ENCODE data around the gene EHD4.

The EHD4 gene

DNA sequence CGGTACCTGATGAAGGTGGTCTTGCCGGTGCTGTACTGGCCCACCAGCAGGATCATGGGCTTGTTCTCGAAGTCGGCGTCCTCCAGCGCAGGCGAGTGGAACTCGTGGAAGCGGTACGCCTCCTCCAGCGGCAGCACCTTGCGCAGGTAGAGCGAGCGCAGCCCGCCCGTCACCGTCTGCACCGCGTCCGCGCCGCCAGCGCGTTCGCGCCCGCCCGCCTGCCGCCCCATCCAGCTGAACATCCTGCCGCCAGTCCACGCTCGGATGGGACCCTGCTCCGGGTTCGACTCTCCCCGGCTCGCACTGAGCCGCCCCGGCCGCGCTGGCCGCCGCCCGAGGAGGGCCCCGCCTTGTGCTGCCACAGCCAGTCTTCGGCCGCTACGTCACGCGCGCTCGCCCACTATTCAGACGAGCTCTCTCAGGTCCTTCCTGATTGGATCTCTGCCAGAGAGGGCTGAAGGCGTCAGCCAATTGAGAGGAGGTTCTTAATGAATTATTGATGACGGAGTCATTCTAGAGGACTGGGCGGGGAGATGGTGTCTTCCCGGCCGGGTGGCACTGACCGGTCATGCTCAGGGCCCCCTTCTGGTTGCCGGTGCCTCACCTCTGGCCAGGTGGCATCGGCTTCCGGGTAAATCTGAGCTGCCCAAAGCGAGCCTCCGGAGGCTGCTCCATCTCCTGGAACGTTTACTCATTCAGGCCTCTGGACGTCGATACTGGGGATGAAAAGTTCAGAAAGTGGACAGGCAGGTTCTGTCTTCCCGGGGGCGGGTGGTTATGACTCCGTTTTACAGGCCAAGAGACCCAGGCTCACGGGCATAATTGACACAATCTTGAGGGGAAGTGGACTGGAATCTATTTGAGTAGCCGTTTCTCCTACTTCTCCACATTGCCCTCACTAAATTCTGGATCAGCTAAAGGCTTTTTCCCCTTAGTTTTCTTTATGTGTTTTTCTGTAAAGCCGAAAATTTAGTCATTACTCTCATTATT, at the start of gene EHD4:
Gene EHD4, minus strand, starts transcription at position 305 of the 990 bp plus-strand sequence. Its CDS starts 63 bp downstream, at position 242.
- peak; percentile 97 for DNase-seq (ENCODE audit: low read depth in 2 of 2)

DNA sequence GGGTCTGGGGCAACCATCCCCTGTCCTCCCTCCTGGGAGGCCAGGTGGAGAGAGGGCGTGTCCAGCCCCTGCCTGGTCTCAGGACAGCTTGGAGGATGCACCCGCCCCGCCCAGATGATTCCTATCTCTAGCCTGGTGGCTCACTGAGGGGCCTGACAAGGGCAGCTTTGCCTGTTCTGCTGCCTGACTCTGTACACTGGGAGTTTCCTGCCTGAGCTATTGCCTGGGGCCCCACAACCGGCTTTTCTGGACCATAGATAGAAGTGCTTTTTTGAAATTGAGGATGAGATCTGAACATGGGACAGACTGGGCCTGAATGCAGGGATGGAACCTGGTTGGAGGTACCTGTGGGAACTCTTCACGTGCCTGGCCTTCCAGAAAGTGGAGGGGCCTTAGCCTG, 49.2 kb upstream of the EHD4 start:
- DNase-seq (ENCODE audit: low read depth in 2 of 2): no peak

DNA sequence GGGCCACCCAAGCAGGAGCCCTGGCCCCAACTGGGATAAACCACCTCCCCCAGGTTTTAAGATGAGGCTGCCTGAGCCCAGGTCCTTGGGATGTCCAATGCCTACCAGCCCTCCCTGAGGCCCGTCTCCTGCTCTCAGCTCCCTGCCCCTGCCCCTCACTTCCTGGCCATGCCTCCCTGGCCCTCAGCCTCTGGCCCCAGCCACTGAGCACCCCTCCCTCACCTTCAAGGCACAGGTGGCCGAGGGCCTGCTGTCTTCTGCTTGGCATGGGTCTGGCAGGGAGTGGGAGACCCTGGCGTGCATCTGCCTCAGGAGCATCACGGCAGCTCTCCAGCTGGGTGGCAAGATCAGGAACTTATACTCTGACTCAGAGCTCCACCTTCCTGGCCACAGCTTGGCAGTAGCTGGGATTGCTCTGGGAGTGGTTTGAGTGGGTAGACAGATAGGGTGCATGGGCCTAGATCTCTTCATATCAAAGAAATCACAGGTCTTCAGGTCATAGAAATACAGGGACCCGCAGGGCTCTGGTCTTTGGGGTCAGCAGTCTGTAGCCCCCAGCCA, 48.4 kb upstream of the EHD4 start, which contains the start of gene PLA2G4E:
Gene PLA2G4E, minus strand, starts transcription at position 330 of the 561 bp plus-strand sequence. Its CDS starts 12 bp downstream, at position 318.
- no peak for DNase-seq (ENCODE audit: low read depth in 2 of 2)

DNA sequence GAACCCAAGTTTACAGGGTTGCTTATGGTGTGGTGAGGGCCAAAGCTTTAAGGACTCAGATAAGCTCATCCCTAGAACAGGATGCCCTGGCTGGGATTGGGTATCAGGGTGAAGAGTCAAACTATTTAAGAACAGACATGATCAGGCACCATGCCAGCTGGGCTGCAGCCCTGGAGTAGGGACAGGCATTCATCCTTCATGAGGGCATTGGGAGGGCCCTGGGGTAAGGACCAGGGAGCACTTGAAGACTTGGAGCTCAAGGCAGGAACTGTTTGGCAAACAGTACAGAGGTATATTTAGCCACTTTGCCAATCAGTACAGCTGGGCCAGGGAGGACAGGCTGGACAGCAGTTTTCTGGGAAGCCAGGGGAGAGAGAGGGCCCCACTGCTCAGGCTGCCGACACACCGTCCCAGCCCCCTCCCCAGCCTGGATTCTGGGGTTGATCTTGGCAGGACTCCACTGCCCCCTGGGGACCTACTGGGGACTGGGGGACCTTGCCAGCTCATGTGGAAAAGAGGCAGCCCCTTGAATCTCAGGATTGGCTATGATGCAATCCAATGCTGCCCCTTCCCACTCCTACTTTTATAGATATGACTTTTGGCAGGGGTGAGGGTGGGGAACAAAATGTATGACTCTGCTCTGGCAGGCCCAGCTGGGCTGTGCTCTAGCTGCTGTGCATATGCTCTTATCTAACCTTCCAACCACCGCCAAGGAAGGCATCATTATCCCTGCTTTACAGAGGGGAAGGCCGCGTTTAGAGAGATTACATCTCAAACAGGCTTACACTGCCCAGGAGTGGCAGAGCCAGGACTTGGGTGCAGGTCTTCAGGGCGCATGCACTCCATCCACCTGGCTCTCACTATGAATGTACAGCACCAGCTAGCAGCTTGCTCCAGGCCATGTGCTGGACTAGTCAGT, 46.2 kb upstream of the EHD4 start:
- DNase-seq (ENCODE audit: low read depth in 2 of 2): no peak

DNA sequence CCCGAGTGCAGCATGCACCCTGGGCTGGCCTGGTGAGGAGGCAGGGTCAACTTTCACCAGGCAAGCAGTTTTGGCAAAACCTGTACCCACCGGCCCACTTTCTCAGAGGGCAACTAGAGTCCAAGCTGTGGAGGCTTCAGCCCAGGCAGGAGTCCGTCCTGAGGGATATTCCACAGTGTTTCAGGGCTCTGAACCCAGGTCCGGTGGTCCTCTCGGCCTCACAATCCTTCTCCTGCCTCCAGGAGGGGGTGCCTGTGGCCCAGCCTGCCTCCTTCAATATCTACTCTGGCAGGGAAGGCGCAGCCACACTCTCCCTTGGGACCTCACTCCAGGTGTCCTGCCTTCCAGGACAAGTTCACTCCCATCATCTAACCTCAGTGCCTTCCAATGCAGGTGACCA, 44.6 kb upstream of the EHD4 start:
- DNase-seq (ENCODE audit: low read depth in 2 of 2): no peak

DNA sequence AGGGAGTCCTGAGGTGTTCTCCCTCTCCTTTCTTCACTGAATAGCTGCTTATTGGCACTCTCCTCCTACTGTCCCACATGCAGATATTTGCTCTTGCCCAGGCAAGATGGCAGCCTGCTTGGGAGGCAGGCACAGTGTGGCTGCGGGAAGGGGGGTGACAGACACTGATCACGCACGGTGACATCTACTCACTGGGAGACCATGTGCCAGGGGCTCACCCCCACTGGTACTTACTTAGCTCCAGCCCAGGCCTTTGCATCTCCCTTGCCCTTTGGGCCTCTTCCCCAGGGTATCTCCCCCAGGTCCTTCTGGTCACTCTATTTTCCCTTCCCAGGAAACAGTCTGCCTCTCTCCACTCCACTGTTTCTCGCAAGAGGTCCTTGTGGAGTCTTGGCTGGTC, 42.0 kb upstream of the EHD4 start:
- no peak for DNase-seq (ENCODE audit: low read depth in 2 of 2)

DNA sequence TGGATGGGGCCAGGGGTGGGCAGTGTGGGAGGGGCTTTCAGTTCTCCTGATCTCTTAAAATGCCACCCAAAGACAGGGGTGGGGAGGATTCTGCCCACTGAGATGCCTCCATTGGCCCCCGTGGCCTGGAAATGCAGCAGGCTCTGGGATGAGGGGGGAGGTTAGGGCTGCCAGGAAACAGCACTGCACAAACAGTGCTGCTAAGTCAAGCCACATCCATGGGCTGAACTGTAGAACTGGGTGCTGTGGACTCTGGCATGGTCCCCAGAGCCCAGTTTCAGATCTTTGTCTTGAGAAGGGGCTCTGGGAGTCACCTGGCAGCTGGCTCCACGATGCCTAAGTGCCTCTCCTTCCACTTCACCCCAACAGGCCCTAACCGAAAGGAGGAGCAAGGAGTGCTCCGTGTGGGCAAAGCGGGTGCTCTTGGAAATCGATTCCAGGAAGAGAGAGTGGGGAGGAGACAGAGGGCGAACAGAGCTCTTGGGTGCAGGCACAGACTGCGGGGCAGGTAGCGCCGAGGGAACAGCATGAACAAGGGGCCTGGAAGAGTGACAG, 40.6 kb upstream of the EHD4 start:
- DNase-seq (ENCODE audit: low read depth in 2 of 2): no peak

DNA sequence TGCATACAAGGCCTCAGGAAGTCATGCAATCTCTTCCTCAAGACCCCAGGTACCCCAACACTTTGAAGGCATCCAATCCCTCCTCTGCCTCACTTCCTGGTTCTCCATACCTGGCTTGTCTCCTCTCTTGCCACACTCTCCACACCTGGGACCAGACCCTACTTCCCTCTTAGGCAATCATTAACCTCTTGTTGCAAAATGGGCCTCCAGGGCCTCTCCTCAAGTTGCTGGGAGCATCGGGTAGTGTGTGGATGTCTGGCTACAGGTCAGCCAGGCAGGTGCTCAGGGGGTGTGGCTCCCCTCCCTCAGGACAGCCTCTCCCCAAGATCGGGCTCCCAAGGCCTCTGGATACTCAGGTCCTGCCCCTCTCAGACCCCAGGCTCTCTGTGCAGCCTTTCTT, 39.9 kb upstream of the EHD4 start:
- no peak for DNase-seq (ENCODE audit: low read depth in 2 of 2)

DNA sequence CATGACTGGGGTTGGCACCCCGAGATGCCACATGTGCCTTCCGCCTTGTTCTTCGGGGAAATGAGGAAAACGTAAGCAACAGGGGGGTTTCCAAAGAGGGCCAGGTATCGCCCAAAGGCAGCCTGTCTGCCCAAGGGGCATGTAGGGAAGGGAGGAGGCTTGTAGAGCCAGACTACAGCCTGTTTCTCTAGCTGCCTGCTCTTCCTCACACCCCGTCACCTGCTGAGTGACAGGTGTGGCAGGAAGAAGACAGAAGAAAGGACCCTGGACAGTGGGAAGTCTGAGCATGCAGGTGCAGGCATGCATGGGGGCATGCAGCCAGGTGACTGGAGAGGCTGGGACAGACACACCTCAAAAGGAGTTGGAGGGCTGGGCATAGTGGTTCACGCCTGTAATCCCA, 38.7 kb upstream of the EHD4 start:
- no peak for DNase-seq (ENCODE audit: low read depth in 2 of 2)

DNA sequence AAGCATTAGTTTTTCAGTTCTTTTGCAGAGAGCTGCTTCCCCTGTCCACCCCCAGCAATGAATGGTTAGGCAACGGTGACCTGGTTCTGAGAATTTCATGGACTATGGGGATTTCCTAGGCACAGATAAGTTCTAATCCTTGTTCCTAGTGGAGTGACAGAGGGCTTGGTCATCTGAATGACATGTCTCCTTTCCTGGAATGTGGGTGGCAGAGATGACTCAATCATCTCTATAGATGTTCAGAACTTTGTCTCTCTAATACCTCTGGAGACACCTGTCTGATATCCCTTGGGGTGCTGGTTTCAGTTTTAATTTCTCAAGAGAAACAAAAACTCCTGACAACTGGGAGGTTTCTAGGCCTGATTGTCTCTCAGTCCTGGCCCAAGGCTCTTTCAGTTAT, 38.1 kb upstream of the EHD4 start:
- DNase-seq (ENCODE audit: low read depth in 2 of 2): no peak

DNA sequence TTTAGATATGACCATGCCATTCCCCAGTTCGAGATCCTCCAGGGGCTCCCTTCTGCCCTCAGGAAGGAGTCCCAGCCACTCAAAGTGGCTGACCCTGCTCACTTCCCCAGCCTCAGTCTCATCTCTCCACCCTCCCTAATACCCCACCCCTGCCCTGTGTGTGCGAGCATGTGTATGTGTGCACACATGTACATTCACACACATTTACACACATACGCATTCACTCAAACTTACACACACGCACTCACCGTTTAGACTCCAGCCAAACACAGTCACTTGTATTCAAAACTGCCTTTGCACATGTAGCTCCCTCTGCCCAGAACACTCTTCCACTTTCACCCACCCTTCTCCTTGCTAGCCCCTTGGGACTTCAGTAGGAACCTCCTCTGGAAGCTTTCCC, 37.1 kb upstream of the EHD4 start:
- no peak for DNase-seq (ENCODE audit: low read depth in 2 of 2)

DNA sequence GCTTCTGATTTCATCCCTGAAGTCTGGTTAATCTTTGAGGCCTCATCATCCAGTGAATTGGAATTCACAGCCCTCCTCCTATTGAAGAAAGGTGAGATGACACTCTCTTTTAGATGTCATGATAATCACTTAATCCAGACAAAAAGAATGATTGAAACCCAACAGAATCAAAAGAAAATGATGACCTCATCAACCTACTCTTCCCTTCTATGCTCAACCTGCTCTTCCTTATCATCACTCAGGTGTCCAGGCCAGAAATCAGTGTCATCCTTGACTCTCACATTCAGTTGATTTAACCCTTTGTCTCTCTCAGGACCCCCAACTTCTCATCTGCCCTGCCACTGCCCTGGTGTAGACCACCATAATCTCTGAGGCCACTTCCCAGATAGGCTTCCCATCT, 36.7 kb upstream of the EHD4 start:
- no peak for DNase-seq (ENCODE audit: low read depth in 2 of 2)

DNA sequence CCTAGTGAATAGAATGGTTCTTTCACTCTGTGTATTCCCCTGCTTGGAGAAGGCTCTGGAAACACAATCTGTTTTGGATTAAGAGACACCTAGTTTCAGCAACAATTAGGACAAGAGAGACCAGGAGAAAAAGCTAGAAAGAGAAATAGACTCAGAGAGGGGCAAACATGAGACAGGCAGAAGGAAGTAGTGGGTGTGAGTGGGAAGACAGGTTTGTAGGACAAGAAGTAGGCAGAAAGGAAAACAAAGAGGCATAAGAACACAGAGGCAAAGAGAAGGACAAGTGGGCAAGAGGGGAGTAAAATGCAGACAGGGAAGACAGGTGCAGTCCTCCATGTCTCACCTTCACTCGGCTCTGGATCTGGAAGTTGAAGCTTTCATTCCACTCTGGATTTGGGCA, 35.0 kb upstream of the EHD4 start:
- no peak for DNase-seq (ENCODE audit: low read depth in 2 of 2)

DNA sequence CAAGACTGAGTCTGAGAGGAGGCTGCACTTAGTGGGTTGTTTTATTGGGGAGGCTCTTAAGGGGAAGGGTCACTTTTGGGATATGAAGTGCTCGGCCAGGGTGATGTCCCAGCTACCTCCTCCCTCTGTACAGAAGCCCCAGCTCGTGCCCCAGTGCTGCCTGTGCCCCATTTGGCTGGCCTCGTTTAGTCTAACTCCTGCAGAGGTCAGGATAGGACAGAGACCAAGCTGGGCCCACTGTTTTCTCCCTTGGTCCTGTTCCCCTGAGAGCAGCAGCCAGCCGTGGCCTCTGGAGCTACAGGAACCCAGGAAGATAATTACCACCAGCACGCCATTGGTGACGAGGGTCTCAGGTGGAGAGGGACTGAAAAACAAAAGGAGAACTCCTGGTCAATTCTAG, 30.0 kb upstream of the EHD4 start:
- DNase-seq (ENCODE audit: low read depth in 2 of 2): no peak

DNA sequence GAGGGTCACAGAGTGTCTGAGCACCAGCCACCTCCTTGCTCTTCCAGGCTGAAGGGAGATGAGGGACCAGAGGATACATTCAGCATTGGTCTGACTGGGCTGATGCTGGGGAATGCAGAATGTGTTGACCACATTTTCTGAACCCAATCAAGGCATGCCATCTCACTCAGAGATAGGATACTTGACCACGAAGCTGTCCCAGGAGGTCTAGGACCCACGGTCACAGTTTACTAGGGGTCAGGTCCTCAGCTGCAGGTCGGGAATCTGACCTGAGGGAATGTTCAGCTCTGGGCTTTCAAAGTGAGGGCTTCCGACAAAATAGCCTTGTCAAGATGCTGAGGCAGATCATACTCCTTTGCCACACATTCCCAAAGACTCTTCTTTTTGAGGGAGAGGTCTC, 28.9 kb upstream of the EHD4 start:
- DNase-seq (ENCODE audit: low read depth in 2 of 2): no peak

DNA sequence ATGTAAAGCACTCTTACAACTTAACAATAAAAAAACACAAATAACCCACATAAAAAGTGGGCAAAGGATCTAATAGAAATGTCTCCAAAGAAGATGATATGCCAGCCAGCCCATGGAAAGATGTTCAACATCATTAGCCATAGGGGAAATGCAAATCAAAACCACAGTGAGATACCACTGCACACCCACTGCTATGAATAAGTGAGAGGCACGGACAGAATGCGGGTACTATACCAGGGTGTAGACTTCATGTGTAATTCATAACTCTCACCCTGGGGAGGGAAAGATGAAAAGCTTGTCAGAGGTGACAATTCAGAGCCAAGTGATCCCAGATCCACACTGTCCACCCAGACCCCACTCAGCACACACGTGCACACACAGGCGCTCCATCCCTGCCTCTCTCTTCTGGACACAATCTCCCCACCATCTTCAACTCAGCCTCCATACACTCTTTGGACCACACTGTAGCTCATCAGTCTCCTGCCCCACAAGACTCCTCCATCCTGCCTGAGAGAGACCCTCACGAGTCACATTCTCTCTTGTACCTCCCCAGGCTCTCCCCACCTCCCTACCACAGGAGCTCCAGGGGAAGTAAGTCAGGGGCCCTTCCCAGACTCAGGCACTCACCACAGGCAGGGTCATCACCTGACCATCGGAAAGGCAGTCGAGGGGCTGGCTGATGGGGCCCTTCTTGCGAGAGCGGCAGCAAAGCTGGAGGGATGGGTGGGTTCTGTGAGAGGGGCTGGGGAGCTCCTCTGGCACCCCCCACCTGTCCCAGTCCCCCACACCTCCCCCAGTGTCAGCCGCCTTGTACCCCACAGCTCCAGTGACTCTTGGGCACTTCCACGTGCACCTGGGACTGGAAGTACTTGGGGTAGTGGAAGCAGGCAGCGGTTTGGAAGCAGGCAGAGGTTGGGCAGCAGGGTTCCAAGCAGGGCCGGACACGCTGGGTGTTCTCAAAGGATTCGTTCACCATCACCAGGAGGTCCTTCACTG, 27.2 kb upstream of the EHD4 start:
- DNase-seq (ENCODE audit: low read depth in 2 of 2): no peak

DNA sequence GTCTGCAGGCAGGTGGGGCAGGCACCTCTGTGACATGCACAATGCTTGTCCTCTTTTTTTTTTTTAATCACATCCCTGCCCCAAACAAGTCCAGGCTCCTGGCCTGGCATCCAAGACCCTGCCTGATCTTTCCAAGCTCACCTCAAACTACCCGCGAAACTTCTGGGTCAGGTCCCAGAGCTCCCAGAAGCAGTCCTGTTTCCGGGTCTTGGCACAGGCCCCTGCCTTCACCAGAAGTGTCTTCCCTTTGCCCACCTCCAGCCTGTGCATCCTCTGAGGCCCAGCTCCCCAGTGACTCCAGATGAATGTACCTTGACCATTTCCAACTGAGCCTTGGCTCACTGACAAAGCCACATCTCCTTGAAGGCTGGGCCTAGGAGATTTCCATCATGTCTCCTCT, 25.5 kb upstream of the EHD4 start:
- DNase-seq (ENCODE audit: low read depth in 2 of 2): no peak

DNA sequence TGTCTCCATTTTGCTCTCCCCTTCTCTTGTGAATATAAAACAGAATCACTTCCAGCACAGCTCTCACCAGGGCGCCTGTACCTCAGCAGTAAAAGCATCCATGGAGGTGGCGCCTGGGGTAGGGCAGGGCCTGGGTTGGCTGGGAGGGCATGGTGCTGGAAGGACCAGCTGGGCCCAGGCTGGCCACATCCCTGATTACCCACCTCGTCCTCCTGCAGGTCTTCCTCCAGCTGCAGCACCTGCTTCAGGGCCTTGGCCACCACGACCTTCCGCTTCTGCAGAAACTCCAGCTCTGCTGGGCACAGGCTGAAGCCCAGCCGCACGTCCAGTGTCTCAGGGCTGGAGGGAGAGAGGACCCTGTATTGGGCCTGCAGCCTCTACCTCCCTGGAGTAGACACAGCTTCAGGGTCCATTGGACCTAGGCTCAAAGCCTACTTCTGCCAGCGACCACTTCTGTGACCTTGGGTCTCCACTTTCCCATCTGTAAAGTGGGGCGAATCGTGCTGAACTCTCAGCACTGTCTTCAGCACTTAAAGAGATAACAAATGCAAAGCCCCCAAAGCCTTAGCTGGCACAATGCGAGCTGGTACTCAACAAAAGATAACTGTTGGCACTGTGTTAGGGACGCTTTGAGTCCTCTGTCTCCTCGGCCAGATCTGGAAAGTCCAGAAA, 24.7 kb upstream of the EHD4 start:
- no peak for DNase-seq (ENCODE audit: low read depth in 2 of 2)

DNA sequence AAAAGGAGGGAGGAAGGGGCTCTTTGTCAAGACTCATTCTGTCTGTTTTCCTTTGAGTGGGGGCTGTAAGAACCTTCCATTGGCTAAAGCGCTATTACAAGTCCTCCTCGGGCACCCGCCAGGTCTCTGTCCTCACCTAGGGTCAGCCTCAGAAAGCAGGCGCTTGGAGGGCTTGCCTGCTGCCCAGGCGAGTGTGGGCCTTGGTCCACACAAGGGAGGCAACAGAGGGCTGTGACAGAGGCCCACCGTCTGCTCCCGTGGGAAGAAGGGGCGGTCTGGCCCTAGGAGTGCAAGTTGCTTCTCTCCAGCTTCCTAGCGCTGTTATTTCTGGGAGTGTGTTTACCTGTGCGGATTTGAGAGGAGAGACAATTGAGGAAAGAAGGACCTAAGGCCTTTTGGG, 24.0 kb upstream of the EHD4 start:
- DNase-seq (ENCODE audit: low read depth in 2 of 2): no peak

DNA sequence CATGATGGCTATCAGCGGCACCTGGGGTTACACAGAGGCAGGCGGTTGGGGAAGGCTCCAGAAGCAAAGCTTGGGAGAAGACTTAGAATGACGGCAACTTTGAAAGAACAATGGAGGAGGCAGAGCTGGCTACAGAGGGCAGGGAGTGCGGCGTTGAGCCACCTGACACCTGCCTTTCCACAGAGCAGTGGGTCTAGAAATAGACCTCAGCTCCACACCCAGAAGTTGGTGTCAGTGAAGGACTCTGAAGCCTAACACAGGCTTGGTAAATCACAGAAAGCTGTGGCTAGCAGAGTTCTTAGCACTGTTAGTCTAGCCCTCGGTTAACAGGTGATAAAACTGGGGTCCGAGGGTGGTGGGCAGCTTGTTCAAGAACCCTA, 23.1 kb upstream of the EHD4 start:
- no peak for DNase-seq (ENCODE audit: low read depth in 2 of 2)
